HT1080 (cell line): ENCODE results near the gene PLAA. TPM values are rescaled to one million over a fixed set of nuclear protein-coding genes. Genes with fewer than 3 reads are reported as not detected.

Source experiments
- DNase-seq: peaks from one replicate; pipeline ENCODE4 v3.0.0-alpha.2; 2015; ENCODE audit warnings: low read depth
- polyA plus RNA-seq, 2 experiments: library from polyadenylated mRNA; depleted of rRNA; stranded (reverse); fragments of >200 nt; gene quantifications; 2 replicates each; pipeline ENCODE4 v1.2.3, GENCODE V29; 2015
- total RNA-seq: library from RNA; depleted of rRNA; stranded (reverse); fragments of >200 nt; shearing (Covaris generic); gene quantifications from 2 replicates; pipeline ENCODE4 v1.2.3, GENCODE V29; 2014; rRNA removed

PLAA gene
- total RNA-seq, result 34.3 and 54.6 TPM in 2 replicates
- 42.7 and 52.3 TPM in 2 replicates for polyA plus RNA-seq (2015; cell fraction: cytosol; rRNA removed)
- polyA plus RNA-seq (2015; cell fraction: nucleus; rRNA removed), result 69.2 and 75.3 TPM in 2 replicates

- peak; percentile 97 for DNase-seq
These were observed at the start of gene PLAA for GRCh38 chr9:26946753-26947727. TSS of gene PLAA (minus strand) at chr9:26947242. CDS start at chr9:26947045, 197 bp downstream.

- DNase-seq, result no peak
These were observed 48.8 kb upstream of the PLAA start for GRCh38 chr9:26995810-26996209.

GRCh38 chr9:26983340-26983739, 36.3 kb upstream of the PLAA start:
- DNase-seq, result no peak

- DNase-seq, result peak; percentile 53
These were observed 29.0 kb upstream of the PLAA start for GRCh38 chr9:26975728-26976707.

GRCh38 chr9:26974927-26975326, 27.9 kb upstream of the PLAA start:
- DNase-seq, result no peak

GRCh38 chr9:26973989-26974388, 26.9 kb upstream of the PLAA start:
- DNase-seq, result no peak

GRCh38 chr9:26971721-26972120, 24.7 kb upstream of the PLAA start:
- DNase-seq, result no peak

- DNase-seq, result no peak
These were observed 9.8 kb upstream of the PLAA start for GRCh38 chr9:26956860-26957233.

- peak; percentile 94 for DNase-seq
These were observed 9.1 kb upstream of the PLAA start, which contains the start of gene IFT74 for GRCh38 chr9:26955921-26956859. TSS of gene IFT74 (plus strand) at chr9:26956412. CDS start at chr9:26961968, 5,556 bp downstream.

- DNase-seq, result no peak
These were observed 8.3 kb upstream of the PLAA start for GRCh38 chr9:26955222-26955903.

- no peak for DNase-seq
These were observed 7.0 kb upstream of the PLAA start for GRCh38 chr9:26954050-26954508.

GRCh38 chr9:26951794-26952193, 4.8 kb upstream of the PLAA start:
- no peak for DNase-seq

GRCh38 chr9:26950521-26950920, 3.5 kb upstream of the PLAA start:
- no peak for DNase-seq

- DNase-seq, result peak; percentile 82
These were observed 2.6 kb upstream of the PLAA start for GRCh38 chr9:26949637-26950069.

- no peak for DNase-seq
These were observed 694 bp upstream of the PLAA start for GRCh38 chr9:26947736-26948135.

GRCh38 chr9:26945591-26945990, 1.5 kb downstream of the PLAA start:
- DNase-seq, result no peak

- no peak for DNase-seq
These were observed 6.3 kb downstream of the PLAA start for GRCh38 chr9:26940779-26941178.

- no peak for DNase-seq
These were observed 6.9 kb downstream of the PLAA start for GRCh38 chr9:26939955-26940711.
